ENCODE data around the gene MYCL.

MYCL gene

DNA sequence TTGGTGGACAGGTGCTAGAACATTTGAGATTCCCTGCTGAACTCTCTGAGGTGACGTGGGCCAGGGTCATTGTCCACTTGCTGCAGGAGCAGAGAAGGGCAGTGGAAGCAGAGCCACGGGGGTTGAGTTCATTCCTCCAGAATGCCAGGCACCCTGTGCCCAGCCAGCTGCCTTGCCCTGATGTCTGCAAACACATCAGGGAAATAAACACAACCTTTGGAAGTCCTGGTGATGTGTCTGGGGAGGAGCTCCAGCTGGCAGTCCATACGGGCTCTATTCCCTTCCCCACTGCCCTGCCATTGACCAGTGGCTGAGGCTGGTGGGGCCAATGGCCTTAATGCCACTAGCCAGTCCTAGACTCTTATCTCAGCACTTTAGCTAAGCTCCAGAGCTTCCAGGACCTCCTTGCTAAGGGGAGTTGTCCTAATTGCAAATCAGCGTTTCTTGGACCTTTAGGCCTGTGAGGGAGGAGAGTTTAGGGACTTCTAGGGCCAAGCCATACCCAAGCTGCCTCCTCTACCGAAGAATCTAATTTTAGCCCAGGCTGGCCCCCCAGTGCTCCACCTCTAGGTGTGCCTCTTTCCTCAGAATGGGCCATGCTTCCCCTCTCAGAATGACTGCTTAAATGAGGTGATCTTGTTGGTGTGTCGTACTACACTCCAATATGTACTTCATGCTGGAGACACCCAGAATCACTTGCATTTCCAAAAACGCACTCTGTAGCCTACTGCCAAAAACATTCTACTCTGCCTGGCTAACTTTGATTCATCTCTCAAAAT is 27.3 kb upstream of the MYCL start:
- Histone ChIP-seq H3K4me1 (ENCODE audit: low read depth, poor library complexity, severe bottlenecking) (no peaks in the 10 kb centered on the region), H3K4me2 (no peak overlapping the region)

DNA sequence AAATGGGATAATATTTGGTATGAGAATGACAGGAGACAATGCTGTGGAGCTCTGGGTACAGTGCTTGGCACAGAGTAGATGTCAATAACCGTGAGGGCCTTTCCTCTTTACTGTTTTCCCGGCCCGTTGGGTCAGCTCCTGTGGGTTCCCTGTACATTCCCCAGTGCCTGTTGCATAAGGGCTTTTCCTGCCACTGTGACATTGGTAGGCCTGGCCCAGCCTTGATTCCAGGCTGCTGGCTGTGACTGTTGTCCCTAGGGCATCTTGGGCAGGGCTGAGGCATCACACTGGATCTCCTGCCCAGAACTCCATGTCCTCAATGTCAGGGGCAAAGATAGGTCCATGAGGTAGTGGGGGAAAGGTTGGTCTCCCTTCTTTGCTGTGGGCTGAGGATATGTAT is 25.8 kb upstream of the MYCL start:
- Histone ChIP-seq H3K27me3 (ENCODE audit: insufficient read depth, low read depth) (no peaks in the 10 kb centered on the region), H3K4me2 (no peak overlapping the region), H4K20me1 (ENCODE audit: insufficient read depth) (no peaks in the 10 kb centered on the region), H3K79me2 (ENCODE audit: insufficient read depth, low read depth) (no peaks in the 10 kb centered on the region), H2AFZ (ENCODE audit: low read depth) (no peak overlapping the region), H3K36me3 (ENCODE audit: insufficient read depth) (no peaks in the 10 kb centered on the region), H3K9ac (no peak overlapping the region), H3K4me1 (ENCODE audit: low read depth, poor library complexity, severe bottlenecking) (no peaks in the 10 kb centered on the region), H3K4me3 (IDR thresholded peaks at IDR 0.05; ENCODE audit: insufficient read depth, low read depth, low read length) (no peak overlapping the region), H3K27ac (no peak overlapping the region)
- TF ChIP-seq, protein P1, sequence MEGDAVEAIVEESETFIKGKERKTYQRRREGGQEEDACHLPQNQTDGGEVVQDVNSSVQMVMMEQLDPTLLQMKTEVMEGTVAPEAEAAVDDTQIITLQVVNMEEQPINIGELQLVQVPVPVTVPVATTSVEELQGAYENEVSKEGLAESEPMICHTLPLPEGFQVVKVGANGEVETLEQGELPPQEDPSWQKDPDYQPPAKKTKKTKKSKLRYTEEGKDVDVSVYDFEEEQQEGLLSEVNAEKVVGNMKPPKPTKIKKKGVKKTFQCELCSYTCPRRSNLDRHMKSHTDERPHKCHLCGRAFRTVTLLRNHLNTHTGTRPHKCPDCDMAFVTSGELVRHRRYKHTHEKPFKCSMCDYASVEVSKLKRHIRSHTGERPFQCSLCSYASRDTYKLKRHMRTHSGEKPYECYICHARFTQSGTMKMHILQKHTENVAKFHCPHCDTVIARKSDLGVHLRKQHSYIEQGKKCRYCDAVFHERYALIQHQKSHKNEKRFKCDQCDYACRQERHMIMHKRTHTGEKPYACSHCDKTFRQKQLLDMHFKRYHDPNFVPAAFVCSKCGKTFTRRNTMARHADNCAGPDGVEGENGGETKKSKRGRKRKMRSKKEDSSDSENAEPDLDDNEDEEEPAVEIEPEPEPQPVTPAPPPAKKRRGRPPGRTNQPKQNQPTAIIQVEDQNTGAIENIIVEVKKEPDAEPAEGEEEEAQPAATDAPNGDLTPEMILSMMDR (conservative IDR thresholded peaks at IDR 0.05; ENCODE audit: low read depth, low read length), result no peak

More for the DNA sequence above, 27.3 kb upstream of the MYCL start:
- Histone ChIP-seq H3K9ac (no peak overlapping the region), H3K27me3 (ENCODE audit: insufficient read depth, low read depth) (no peaks in the 10 kb centered on the region), H3K4me3 (IDR thresholded peaks at IDR 0.05; ENCODE audit: insufficient read depth, low read depth, low read length) (no peak overlapping the region), H4K20me1 (ENCODE audit: insufficient read depth) (no peaks in the 10 kb centered on the region), H3K27ac (no peak overlapping the region), H3K79me2 (ENCODE audit: insufficient read depth, low read depth) (no peaks in the 10 kb centered on the region), H2AFZ (ENCODE audit: low read depth) (no peak overlapping the region), H3K36me3 (ENCODE audit: insufficient read depth) (no peaks in the 10 kb centered on the region)
- TF ChIP-seq, protein P1 (conservative IDR thresholded peaks at IDR 0.05; ENCODE audit: low read depth, low read length), result no peak

DNA sequence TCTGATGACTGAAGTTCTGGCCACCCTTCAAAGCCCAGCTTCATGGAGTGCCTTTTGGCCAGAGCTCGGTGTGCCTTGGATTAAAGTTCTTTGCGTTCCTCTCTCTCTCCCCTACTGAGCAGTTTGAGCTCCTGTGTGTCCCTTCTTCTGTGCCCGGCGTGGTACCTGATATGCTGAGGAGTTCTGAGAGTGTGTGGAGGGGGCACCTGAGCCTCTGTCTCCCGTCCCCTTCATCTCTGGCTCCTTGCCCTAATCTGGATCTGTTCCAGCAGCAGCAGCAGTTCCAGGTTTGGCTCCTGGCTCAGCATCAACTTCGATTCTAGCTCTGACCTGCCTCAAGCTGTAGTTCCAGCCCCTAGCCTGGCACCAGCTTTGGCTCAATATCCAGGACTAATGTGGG is 25.1 kb upstream of the MYCL start:
- H3K4me1 ChIP-seq (ENCODE audit: low read depth, poor library complexity, severe bottlenecking), result no peaks in the 10 kb centered on the region
- no peak overlapping the region for H2AFZ ChIP-seq (ENCODE audit: low read depth)
- H4K20me1 ChIP-seq (ENCODE audit: insufficient read depth), result no peaks in the 10 kb centered on the region
- no peak overlapping the region for H3K4me3 ChIP-seq (IDR thresholded peaks at IDR 0.05; ENCODE audit: insufficient read depth, low read depth, low read length)
- H3K27ac ChIP-seq, result no peak overlapping the region
- H3K27me3 ChIP-seq (ENCODE audit: insufficient read depth, low read depth), result no peaks in the 10 kb centered on the region
- TF ChIP-seq, protein P1 (conservative IDR thresholded peaks at IDR 0.05; ENCODE audit: low read depth, low read length), result no peak
- H3K79me2 ChIP-seq (ENCODE audit: insufficient read depth, low read depth), result no peaks in the 10 kb centered on the region
- no peaks in the 10 kb centered on the region for H3K36me3 ChIP-seq (ENCODE audit: insufficient read depth)
- no peak overlapping the region for H3K9ac ChIP-seq
- no peak overlapping the region for H3K4me2 ChIP-seq

DNA sequence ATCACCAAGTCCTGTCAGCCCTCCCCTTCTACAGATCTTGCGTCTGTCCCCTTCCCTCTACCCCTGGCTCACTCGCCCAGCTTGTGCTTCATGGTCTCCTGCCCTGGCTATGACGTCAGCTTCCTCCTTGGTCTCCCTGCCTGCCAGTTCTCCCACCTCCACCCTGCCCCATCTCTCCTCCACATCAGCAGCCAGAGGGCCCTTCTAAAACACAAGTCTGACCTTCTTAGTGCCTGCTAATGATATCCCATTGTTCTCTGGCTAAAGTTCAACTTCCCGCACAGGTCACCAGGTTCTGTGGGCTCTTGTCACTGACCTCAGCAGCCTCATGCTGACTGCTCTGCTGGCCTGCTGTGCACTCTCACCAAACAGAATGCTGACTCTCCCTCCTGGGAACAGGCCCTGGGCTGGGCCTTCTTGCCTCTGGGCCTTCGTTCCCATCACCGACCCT is 24.7 kb upstream of the MYCL start:
- H4K20me1 ChIP-seq (ENCODE audit: insufficient read depth), result no peaks in the 10 kb centered on the region
- TF ChIP-seq, protein P1 (conservative IDR thresholded peaks at IDR 0.05; ENCODE audit: low read depth, low read length), result no peak
- H3K27ac ChIP-seq, result no peak overlapping the region
- no peaks in the 10 kb centered on the region for H3K4me1 ChIP-seq (ENCODE audit: low read depth, poor library complexity, severe bottlenecking)
- no peak overlapping the region for H2AFZ ChIP-seq (ENCODE audit: low read depth)
- H3K36me3 ChIP-seq (ENCODE audit: insufficient read depth), result no peaks in the 10 kb centered on the region
- H3K27me3 ChIP-seq (ENCODE audit: insufficient read depth, low read depth), result no peaks in the 10 kb centered on the region
- no peak overlapping the region for H3K4me3 ChIP-seq (IDR thresholded peaks at IDR 0.05; ENCODE audit: insufficient read depth, low read depth, low read length)
- H3K9ac ChIP-seq, result no peak overlapping the region
- no peaks in the 10 kb centered on the region for H3K79me2 ChIP-seq (ENCODE audit: insufficient read depth, low read depth)
- H3K4me2 ChIP-seq, result no peak overlapping the region

All from KMS-11 (cell line).